ENCODE data around the gene PCGF3.
"Not testable (repeated sequence)": the region's sequence is repeated elsewhere in the genome, so short reads cannot be mapped to it uniquely, and the experiment has no call there.

DNA sequence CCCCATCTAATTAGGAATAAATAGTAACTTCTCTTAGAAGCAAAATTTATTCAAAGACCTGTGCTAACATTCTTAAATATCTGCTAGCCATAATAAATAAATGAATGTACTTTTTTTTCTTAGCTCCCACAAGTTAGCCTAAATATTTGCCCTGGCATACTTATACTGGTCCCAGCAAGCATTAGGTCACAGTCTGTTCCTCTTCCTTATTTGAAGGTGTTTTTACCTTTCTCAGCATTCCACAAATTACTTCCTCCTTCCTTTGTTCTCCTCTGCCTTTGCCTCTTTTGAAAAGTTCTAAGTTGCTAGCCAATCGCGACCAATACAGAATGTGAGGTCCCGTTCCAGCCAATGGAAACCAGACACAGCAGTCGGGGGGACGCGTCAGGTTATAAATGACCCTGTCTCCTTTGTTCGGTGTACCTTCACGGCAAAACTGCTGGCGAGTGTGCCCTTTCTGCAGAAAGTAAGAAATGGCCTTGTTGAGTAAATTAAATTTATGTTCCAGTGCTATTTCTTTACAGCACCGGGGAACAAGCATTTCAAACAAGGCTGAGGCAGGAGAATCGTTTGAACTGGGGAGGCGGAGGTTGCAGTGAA lies 11.2 kb upstream of the PCGF3 start:
- TF ChIP-seq CTCF (IDR thresholded peaks at IDR 0.05 in 4 of 5, conservative IDR thresholded peaks at IDR 0.05 in 1 of 5); POLR2A (IDR thresholded peaks at IDR 0.05): not testable (repeated sequence)

Data from gastrocnemius medialis (tissue), 4 donors.